COLO668 (cell line): ENCODE measurements around the gene PYGB.

Source experiments
- DNase-seq: peaks from one replicate; lab custom pipeline; 2025; ENCODE audit not compliant: unreplicated experiment; lab: John Stamatoyannopoulos, UW

PYGB gene

GRCh38 chr20:25293910-25294458, 46.1 kb downstream of the PYGB start:
- no peak for DNase-seq

GRCh38 chr20:25294459-25295385, 46.8 kb downstream of the PYGB start:
- DNase-seq = peak; percentile 49

GRCh38 chr20:25295386-25296093, 47.7 kb downstream of the PYGB start:
- no peak for DNase-seq

DNA sequence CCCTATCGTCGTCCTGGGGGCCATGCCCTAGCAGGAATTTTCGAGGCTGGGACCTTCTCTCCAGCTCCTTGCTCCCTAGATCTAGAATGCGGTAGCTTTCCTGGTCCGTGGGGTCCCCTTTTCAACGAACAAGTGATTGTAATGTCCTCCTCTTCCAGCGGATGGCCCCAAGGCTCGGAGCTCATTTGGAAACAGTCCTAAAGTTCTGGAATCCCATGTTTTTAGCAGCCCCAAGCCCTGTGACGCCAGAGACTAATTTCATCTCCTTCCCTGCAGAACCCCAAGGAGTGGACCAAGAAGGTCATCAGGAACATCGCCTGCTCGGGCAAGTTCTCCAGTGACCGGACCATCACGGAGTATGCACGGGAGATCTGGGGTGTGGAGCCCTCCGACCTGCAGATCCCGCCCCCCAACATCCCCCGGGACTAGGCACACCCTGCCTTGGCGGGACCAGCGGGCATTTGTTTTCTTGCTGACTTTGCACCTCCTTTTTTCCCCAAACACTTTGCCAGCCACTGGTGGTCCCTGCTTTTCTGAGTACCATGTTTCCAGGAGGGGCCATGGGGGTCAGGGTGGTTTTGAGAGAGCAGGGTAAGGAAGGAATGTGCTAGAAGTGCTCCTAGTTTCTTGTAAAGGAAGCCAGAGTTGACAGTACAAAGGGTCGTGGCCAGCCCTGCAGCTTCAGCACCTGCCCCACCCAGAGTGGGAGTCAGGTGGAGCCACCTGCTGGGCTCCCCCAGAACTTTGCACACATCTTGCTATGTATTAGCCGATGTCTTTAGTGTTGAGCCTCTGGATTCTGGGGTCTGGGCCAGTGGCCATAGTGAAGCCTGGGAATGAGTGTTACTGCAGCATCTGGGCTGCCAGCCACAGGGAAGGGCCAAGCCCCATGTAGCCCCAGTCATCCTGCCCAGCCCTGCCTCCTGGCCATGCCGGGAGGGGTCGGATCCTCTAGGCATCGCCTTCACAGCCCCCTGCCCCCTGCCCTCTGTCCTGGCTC, 48.5 kb downstream of the PYGB start:
- DNase-seq = peak; percentile 59

- DNase-seq = no peak
Measured at GRCh38 chr20:25297141-25297905, 49.4 kb downstream of the PYGB start.

- DNase-seq = no peak
Measured at GRCh38 chr20:25299806-25300205, 51.9 kb downstream of the PYGB start.

- no peak for DNase-seq
Measured at GRCh38 chr20:25300496-25301170, 52.7 kb downstream of the PYGB start.

DNA sequence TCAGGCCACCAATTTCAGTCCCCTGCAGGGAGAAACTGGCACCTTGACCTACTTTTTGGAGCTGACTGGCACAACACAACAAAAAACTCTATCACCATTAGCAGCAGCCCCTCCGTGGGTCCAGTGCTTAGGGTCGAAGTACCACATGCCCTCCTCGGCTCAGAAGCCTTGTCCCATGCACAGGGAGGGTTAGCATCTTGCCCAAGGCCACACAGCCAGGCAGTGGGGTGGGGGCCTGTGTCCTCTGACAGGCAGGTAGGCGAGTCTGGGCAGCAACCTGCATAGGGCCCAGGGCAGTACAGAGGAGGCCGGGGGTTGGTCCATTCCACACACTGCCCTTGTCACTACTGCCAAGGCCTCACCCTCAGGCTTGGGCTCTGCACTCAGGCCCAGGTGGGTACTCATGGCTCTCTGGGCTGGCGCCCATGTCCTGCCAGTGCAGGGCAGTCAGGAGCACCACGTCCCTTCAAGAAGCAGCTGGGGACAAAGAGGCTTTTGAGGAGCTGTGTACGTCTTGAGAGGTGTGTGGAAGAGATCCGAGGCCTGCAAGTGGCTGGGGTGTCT, 53.6 kb downstream of the PYGB start:
- no peak for DNase-seq

DNA sequence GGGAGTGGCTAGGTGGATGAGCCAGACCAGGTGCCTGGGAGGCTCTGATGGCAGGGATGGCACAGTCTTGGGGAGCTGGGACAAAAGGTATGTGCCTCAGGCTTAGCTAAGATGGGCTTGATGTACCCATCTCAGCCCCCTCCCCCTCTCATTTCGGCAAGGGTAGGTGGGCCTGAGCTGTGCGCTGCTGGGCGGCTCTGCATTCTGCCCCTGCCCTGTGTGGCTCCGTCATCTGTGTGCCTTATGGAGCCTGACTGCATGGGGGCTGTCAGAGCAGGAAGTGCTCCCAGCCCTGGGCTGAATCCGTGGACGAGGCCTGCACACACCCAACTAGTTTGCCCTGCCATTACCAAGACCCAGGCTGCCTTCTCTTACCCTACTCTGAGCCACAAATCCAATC, 54.7 kb downstream of the PYGB start:
- no peak for DNase-seq

DNA sequence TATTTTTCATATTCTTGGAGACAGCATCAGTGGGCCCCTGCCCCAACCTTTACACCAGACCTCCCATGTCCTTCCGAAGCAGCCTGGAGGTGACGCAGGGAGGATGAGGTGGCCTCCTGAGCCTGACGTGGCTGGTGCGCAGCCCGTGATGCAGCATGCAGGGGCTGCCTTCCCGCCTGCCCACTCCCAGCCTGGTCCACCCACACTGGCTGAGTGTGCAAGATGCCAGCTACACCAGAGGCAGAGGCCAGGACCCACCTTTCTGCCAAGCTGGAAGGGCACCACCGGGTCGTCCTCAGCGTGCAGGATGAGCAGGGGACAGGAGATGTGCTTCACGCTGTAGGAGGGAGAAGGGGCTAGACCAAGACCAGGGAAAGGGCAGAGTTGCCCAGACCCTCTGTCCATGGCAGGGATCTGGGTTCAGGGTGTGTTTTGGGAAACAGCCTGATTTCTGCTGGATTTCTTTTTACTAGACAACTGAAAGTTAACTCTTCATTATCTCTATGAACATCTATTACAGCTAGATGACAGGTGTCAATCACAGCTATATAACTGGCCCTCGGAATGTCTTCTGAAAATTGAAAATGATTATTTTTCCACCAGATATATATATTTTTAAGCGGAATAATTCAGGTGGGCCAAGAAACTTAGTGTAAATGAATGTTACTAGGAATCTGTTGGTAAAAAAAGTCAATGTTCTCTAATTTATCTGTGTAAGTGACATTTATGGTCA, 55.6 kb downstream of the PYGB start:
- no peak for DNase-seq

- no peak for DNase-seq
Measured at GRCh38 chr20:25304025-25304549, 56.2 kb downstream of the PYGB start.

GRCh38 chr20:25306991-25307903, 59.4 kb downstream of the PYGB start:
- DNase-seq = no peak

GRCh38 chr20:25308083-25308491, 60.2 kb downstream of the PYGB start:
- no peak for DNase-seq

DNA sequence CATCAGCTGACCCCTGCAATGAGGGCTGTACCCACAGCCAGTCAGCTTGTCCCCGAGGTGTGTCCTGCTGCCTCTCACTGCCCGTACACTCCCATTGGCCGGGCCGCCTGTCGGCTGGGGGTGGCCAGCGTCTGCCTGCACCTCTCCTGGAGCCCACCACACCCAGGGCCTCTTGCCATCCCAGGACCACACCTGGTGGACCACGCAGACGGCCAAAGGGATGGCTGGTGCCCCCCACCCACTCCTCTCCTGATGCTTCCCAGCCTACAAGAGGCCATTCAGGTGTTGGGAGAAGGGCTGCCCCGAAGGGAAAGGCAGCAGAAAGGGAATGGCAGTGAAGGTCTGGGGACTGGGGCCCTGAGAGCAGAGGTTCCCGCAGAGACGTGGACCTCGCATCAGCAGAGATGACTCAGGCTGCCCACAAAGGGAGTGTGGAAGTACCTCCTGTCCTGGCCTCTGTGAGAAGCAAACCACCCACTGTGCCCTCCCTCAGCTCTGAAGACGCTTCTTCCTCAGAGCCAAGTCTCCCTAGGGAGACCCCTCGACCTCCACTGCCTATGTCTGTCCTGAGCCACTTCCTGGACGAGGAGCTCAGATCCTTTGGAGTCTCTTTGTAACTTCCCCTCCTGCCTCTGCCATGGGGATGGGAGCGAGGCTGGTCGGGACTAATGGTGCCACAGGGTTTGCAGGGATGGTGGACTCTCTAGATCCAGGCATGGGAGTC, 60.9 kb downstream of the PYGB start:
- no peak for DNase-seq

GRCh38 chr20:25309395-25310267, 61.7 kb downstream of the PYGB start:
- peak; percentile 60 for DNase-seq
